Lower lobe of right lung (tissue), 2 donors: ENCODE data around the gene DENND1B. TPM values are rescaled to one million over a fixed set of nuclear protein-coding genes. Genes with fewer than 3 reads are reported as not detected.

Source experiments
- ATAC-seq, 2 donors: fragments of 200-7000 bp; cut with Tn5 transposase; one replicate each; pipeline ENCODE4 v1.9.1; 2020 to 2022; ENCODE audit warnings: mild to moderate bottlenecking in 2 of 2, moderate library complexity in 2 of 2
- DNase-seq: peaks from one replicate; pipeline ENCODE4 v3.0.0-alpha.2; 2020
- H3K27ac ChIP-seq: fragments of 200-600 bp; one replicate; pipeline ENCODE4 v1.8.0; 2022
- H3K27me3 ChIP-seq: fragments of 200-600 bp; one replicate; pipeline ENCODE4 v1.8.0; 2022; ENCODE audit warnings: low read depth
- H3K36me3 ChIP-seq: fragments of 200-600 bp; one replicate; pipeline ENCODE4 v1.8.0; 2022; ENCODE audit warnings: mild to moderate bottlenecking
- H3K4me1 ChIP-seq: fragments of 200-600 bp; one replicate; pipeline ENCODE4 v1.8.0; 2022
- H3K4me3 ChIP-seq: fragments of 200-600 bp; one replicate; pipeline ENCODE4 v1.8.0; 2022; ENCODE audit warnings: mild to moderate bottlenecking
- H3K9me3 ChIP-seq: fragments of 200-600 bp; one replicate; pipeline ENCODE4 v1.8.0; 2022
- CTCF ChIP-seq: fragments of 200-600 bp; IDR thresholded peaks from one replicate; pipeline ENCODE4 v1.8.0; 2022; ENCODE audit warnings: antibody characterized with exemption, mild to moderate bottlenecking
- intact Hi-C: fragments of 100-400 bp; cut with DNase I; formaldehyde crosslinking; loops from one replicate; pipeline ENCODE4 v1.11.0; 2022
- total RNA-seq: library from RNA; stranded (reverse); fragmentation: NEBNext Ultra II Directional; extraction: Animal tissue kit (Norgen Biotek cat#: 25700); gene quantifications from one replicate; pipeline ENCODE4 v1.2.1, GENCODE V29; 2021
- donor health status: DM: no; HTN: yes; CAD: no; lungs with severe emphysema.

Gene DENND1B
- total RNA-seq, 1 donor from 2014 or later, result 25.6 TPM

GRCh38 chr1:197472141-197472540, 303.1 kb downstream of the DENND1B start:
- no peaks in the 10 kb centered on the region for H3K9me3 ChIP-seq
- ATAC-seq (no peak), DNase-seq (no peak)
- H3K36me3 ChIP-seq, result no peaks in the 10 kb centered on the region
- H3K4me3 ChIP-seq, result no peak overlapping the region
- H3K27me3 ChIP-seq, result no peaks in the 10 kb centered on the region
- intact Hi-C loops, result no loop called here
- H3K4me1 ChIP-seq, result no peaks in the 10 kb centered on the region
- no peak overlapping the region for H3K27ac ChIP-seq
- no peak for TF ChIP-seq CTCF

- H3K36me3 ChIP-seq, result no peaks in the 10 kb centered on the region
- H3K4me3 ChIP-seq, result no peak overlapping the region
- intact Hi-C loops, result no loop called here
- no peak overlapping the region for H3K27ac ChIP-seq
- no peaks in the 10 kb centered on the region for H3K9me3 ChIP-seq
- no peaks in the 10 kb centered on the region for H3K4me1 ChIP-seq
- no peaks in the 10 kb centered on the region for H3K27me3 ChIP-seq
- TF ChIP-seq CTCF, result no peak
- ATAC-seq (no peak), DNase-seq (no peak)
Observed at GRCh38 chr1:197471248-197471985, 303.9 kb downstream of the DENND1B start.

GRCh38 chr1:197470330-197470729, 304.9 kb downstream of the DENND1B start:
- H3K36me3 ChIP-seq, result no peaks in the 10 kb centered on the region
- H3K9me3 ChIP-seq, result no peaks in the 10 kb centered on the region
- H3K4me3 ChIP-seq, result no peak overlapping the region
- DNase-seq, result no peak
- no peaks in the 10 kb centered on the region for H3K27me3 ChIP-seq
- TF ChIP-seq CTCF, result no peak
- H3K4me1 ChIP-seq, result no peaks in the 10 kb centered on the region
- ATAC-seq, result no peak
- intact Hi-C loops, result no loop called here
- H3K27ac ChIP-seq, result no peak overlapping the region

- intact Hi-C loops, result no loop called here
- no peak for DNase-seq
- TF ChIP-seq CTCF, result no peak
- no peaks in the 10 kb centered on the region for H3K9me3 ChIP-seq
- ATAC-seq, result no peak
- H3K36me3 ChIP-seq, result no peaks in the 10 kb centered on the region
- no peak overlapping the region for H3K4me3 ChIP-seq
- no peaks in the 10 kb centered on the region for H3K4me1 ChIP-seq
- no peak overlapping the region for H3K27ac ChIP-seq
- no peaks in the 10 kb centered on the region for H3K27me3 ChIP-seq
Observed at GRCh38 chr1:197469620-197470210, 305.6 kb downstream of the DENND1B start.

- intact Hi-C loops, result no loop called here
- Histone ChIP-seq H3K4me3 (no peak overlapping the region), H3K9me3 (no peaks in the 10 kb centered on the region), H3K4me1 (no peaks in the 10 kb centered on the region), H3K27ac (no peak overlapping the region), H3K36me3 (no peaks in the 10 kb centered on the region), H3K27me3 (no peaks in the 10 kb centered on the region)
- no peak for ATAC-seq
- TF ChIP-seq CTCF, result no peak
- no peak for DNase-seq
Observed at GRCh38 chr1:197468543-197469175, 306.6 kb downstream of the DENND1B start.
